ENCODE data around the gene ADAM11.

- TF ChIP-seq GATA2 (IDR thresholded peaks at IDR 0.05; ENCODE audit: low read depth, low read length) (no peak), GATA3 (IDR thresholded peaks at IDR 0.05; ENCODE audit: low read depth, low read length) (no peak)
These were observed 28.6 kb downstream of the ADAM11 start for GRCh38 chr17:44787271-44787940.

Data from SH-SY5Y (cell line).